ENCODE data around the gene ANXA9.

Gene ANXA9

GRCh38 chr1:151008244-151009205 lies 26.4 kb downstream of the ANXA9 start, which contains the start of gene PRUNE1:
PRUNE1 (plus strand) TSS chr1:151008449; CDS start chr1:151008633, 184 bp downstream.
- TF ChIP-seq SPI1 (IDR thresholded peaks at IDR 0.05; ENCODE audit: borderline replicate concordance, low read depth) (peak; percentile 78), GABPA (IDR thresholded peaks at IDR 0.05; ENCODE audit: low read depth) (peak; percentile 41), REST (IDR thresholded peaks at IDR 0.05; ENCODE audit: insufficient replicate concordance, low read depth) (no peak)
- DNase-seq (ENCODE audit: low read depth in 1 of 2, low spot score in 1 of 2), result peak; percentile 94
- peak within 1 kb of the TSS; percentile 63 for H3K4me3 ChIP-seq (replicated peaks; ENCODE audit: insufficient read depth, low read length)
- peak within 1 kb of the TSS; percentile 91 for H3K27ac ChIP-seq (replicated peaks)
- no peaks in the 10 kb centered on the region for H3K27me3 ChIP-seq (ENCODE audit: insufficient read depth, poor library complexity, severe bottlenecking)

GRCh38 chr1:151009206-151009587 lies 27.1 kb downstream of the ANXA9 start:
- TF ChIP-seq CTCF (IDR thresholded peaks at IDR 0.05; ENCODE audit: insufficient read depth, low read length), result no peak
- no peak for TF ChIP-seq GABPA (IDR thresholded peaks at IDR 0.05; ENCODE audit: low read depth)
- TF ChIP-seq SPI1 (IDR thresholded peaks at IDR 0.05; ENCODE audit: borderline replicate concordance, low read depth), result no peak
- no peak for TF ChIP-seq POLR2AphosphoS5 (IDR thresholded peaks at IDR 0.05; ENCODE audit: low read depth)
- TF ChIP-seq REST (IDR thresholded peaks at IDR 0.05; ENCODE audit: insufficient replicate concordance, low read depth), result no peak
- no peak for DNase-seq (ENCODE audit: low read depth in 1 of 2, low spot score in 1 of 2)
- Histone ChIP-seq H3K27me3 (ENCODE audit: insufficient read depth, poor library complexity, severe bottlenecking) (no peaks in the 10 kb centered on the region), H3K4me3 (replicated peaks; ENCODE audit: insufficient read depth, low read length) (peak overlapping the region; percentile 63), H3K27ac (replicated peaks) (peak overlapping the region; percentile 91)

GRCh38 chr1:151009674-151010345 lies 27.7 kb downstream of the ANXA9 start:
- no peak overlapping the region for H3K4me3 ChIP-seq (replicated peaks; ENCODE audit: insufficient read depth, low read length)
- no peak for TF ChIP-seq GABPA (IDR thresholded peaks at IDR 0.05; ENCODE audit: low read depth)
- no peak overlapping the region for H3K27ac ChIP-seq (replicated peaks)
- DNase-seq (ENCODE audit: low read depth in 1 of 2, low spot score in 1 of 2), result no peak
- no peaks in the 10 kb centered on the region for H3K27me3 ChIP-seq (ENCODE audit: insufficient read depth, poor library complexity, severe bottlenecking)

GRCh38 chr1:151010346-151010726 lies 28.2 kb downstream of the ANXA9 start:
- no peak overlapping the region for H3K4me3 ChIP-seq (replicated peaks; ENCODE audit: insufficient read depth, low read length)
- no peak overlapping the region for H3K27ac ChIP-seq (replicated peaks)
- H3K27me3 ChIP-seq (ENCODE audit: insufficient read depth, poor library complexity, severe bottlenecking), result no peaks in the 10 kb centered on the region
- no peak for DNase-seq (ENCODE audit: low read depth in 1 of 2, low spot score in 1 of 2)
- TF ChIP-seq REST (IDR thresholded peaks at IDR 0.05; ENCODE audit: insufficient replicate concordance, low read depth), result no peak
- no peak for TF ChIP-seq SPI1 (IDR thresholded peaks at IDR 0.05; ENCODE audit: borderline replicate concordance, low read depth)
- TF ChIP-seq GABPA (IDR thresholded peaks at IDR 0.05; ENCODE audit: low read depth), result no peak
- TF ChIP-seq POLR2AphosphoS5 (IDR thresholded peaks at IDR 0.05; ENCODE audit: low read depth), result no peak
- no peak for TF ChIP-seq CTCF (IDR thresholded peaks at IDR 0.05; ENCODE audit: insufficient read depth, low read length)
